ENCODE measurements around the gene ATG7. TPM values are rescaled to one million over a fixed set of nuclear protein-coding genes. Genes with fewer than 3 reads are reported as not detected.

The ATG7 gene
- total RNA-seq, 1 experiment from 2014 or later = 56.1 TPM

- ChIA-PET CTCF (no interaction called here), POLR2A (ENCODE audit: unreplicated experiment) (interaction anchor here (0.6 kb wide), 1 partner anchor 10 kb away, joined by 10 read pairs; no protein-coding TSS in a partner anchor)
- intact Hi-C loops (cut with micrococcal nuclease; ENCODE audit: unreplicated experiment) = no loop called here
- H2AFZ ChIP-seq = no peak overlapping the region
- H3K36me3 ChIP-seq (ENCODE audit: low read depth) = 0 out of 2 replicates have a peak, but pooled peaks cover 10% of the 10 kb centered on the region
- no peaks in the 10 kb centered on the region for H3F3A ChIP-seq (ENCODE audit: insufficient read depth, low read depth)
- DNase-seq = no peak
- H3K9me3 ChIP-seq (ENCODE audit: insufficient read depth, low read depth) = no peaks in the 10 kb centered on the region
- BruUV-seq (replicated peaks) = no TSS peak
- H3K27me3 ChIP-seq (ENCODE audit: insufficient read depth, low read depth) = no peaks in the 10 kb centered on the region
- TF ChIP-seq EZH2 (IDR thresholded peaks at IDR 0.05; ENCODE audit: low read depth) (no peak), CTCF (conservative IDR thresholded peaks at IDR 0.05) (no peak)
- H3K4me3 ChIP-seq = no peak overlapping the region
- H3K79me2 ChIP-seq (ENCODE audit: low read depth) = no peaks in the 10 kb centered on the region
- H3K4me2 ChIP-seq = no peak overlapping the region
- H3K4me1 ChIP-seq (replicated peaks; ENCODE audit: insufficient read depth) = no peaks in the 10 kb centered on the region
- H3K27ac ChIP-seq = no peak overlapping the region
- H4K20me1 ChIP-seq (ENCODE audit: insufficient read depth) = no peaks in the 10 kb centered on the region
- H3K9me2 ChIP-seq (ENCODE audit: insufficient read depth) = no peaks in the 10 kb centered on the region
Observed at GRCh38 chr3:11431319-11431718, 159.1 kb downstream of the ATG7 start.

GRCh38 chr3:11434017-11434526 is 161.9 kb downstream of the ATG7 start:
- ChIA-PET CTCF (no interaction called here), POLR2A (ENCODE audit: unreplicated experiment) (no interaction called here)
- Histone ChIP-seq H3K79me2 (ENCODE audit: low read depth) (no peaks in the 10 kb centered on the region), H3K27ac (no peak overlapping the region), H3F3A (ENCODE audit: insufficient read depth, low read depth) (no peaks in the 10 kb centered on the region), H4K20me1 (ENCODE audit: insufficient read depth) (0 out of 2 replicates have a peak, but pooled peaks cover under 1% of the 10 kb centered on the region), H3K4me1 (replicated peaks; ENCODE audit: insufficient read depth) (no peaks in the 10 kb centered on the region), H3K4me2 (no peak overlapping the region), H2AFZ (no peak overlapping the region), H3K27me3 (ENCODE audit: insufficient read depth, low read depth) (no peaks in the 10 kb centered on the region), H3K4me3 (no peak overlapping the region), H3K9me2 (ENCODE audit: insufficient read depth) (no peaks in the 10 kb centered on the region), H3K9me3 (ENCODE audit: insufficient read depth, low read depth) (no peaks in the 10 kb centered on the region), H3K36me3 (ENCODE audit: low read depth) (no peaks in the 10 kb centered on the region)
- DNase-seq = no peak
- intact Hi-C loops (cut with micrococcal nuclease; ENCODE audit: unreplicated experiment) = no loop called here
- TF ChIP-seq EZH2 (IDR thresholded peaks at IDR 0.05; ENCODE audit: low read depth) = no peak
- TF ChIP-seq CTCF (conservative IDR thresholded peaks at IDR 0.05) = no peak
- no TSS peak for BruUV-seq (replicated peaks)

GRCh38 chr3:11434563-11435096 is 162.4 kb downstream of the ATG7 start:
- no peaks in the 10 kb centered on the region for H3K79me2 ChIP-seq (ENCODE audit: low read depth)
- TF ChIP-seq EZH2 (IDR thresholded peaks at IDR 0.05; ENCODE audit: low read depth) = no peak
- 0 out of 2 replicates have a peak, but pooled peaks cover 4% of the 10 kb centered on the region for H4K20me1 ChIP-seq (ENCODE audit: insufficient read depth)
- no peak overlapping the region for H3K4me2 ChIP-seq
- intact Hi-C loops (cut with micrococcal nuclease; ENCODE audit: unreplicated experiment) = no loop called here
- no peaks in the 10 kb centered on the region for H3K9me2 ChIP-seq (ENCODE audit: insufficient read depth)
- no peak overlapping the region for H3K27ac ChIP-seq
- CTCF ChIA-PET = no interaction called here
- H3K4me1 ChIP-seq (replicated peaks; ENCODE audit: insufficient read depth) = no peaks in the 10 kb centered on the region
- H2AFZ ChIP-seq = no peak overlapping the region
- no peaks in the 10 kb centered on the region for H3K36me3 ChIP-seq (ENCODE audit: low read depth)
- no TSS peak for BruUV-seq (replicated peaks)
- POLR2A ChIA-PET (ENCODE audit: unreplicated experiment) = no interaction called here
- H3F3A ChIP-seq (ENCODE audit: insufficient read depth, low read depth) = no peaks in the 10 kb centered on the region
- DNase-seq = no peak
- no peak overlapping the region for H3K4me3 ChIP-seq
- H3K27me3 ChIP-seq (ENCODE audit: insufficient read depth, low read depth) = no peaks in the 10 kb centered on the region
- H3K9me3 ChIP-seq (ENCODE audit: insufficient read depth, low read depth) = no peaks in the 10 kb centered on the region

All from PC-9 (cell line).